SK-N-MC (cell line): Measurements from ENCODE around the gene MXRA7.

ENCODE experiments used
- DNase-seq: peaks from one replicate; pipeline ENCODE4 v3.0.0-alpha.2; 2011; ENCODE audit warnings: low read depth, low spot score
- H3K27ac ChIP-seq: fragments of 200-600 bp; sonication (generic); 2 replicates; pipeline ENCODE4 v1.5.1; 2016; ENCODE audit warnings: mixed run types
- H3K36me3 ChIP-seq: fragments of 200-600 bp; sonication (generic); 2 replicates; pipeline ENCODE4 v1.6.1; 2017; ENCODE audit warnings: antibody characterized with exemption, low read length, mixed read lengths; ENCODE audit not compliant: insufficient read depth
- H3K4me3 ChIP-seq: fragments of 200-600 bp; sonication (generic); 2 replicates; pipeline ENCODE4 v1.5.1; 2016
- H3K9ac ChIP-seq: fragments of 200-600 bp; sonication (generic); 2 replicates; pipeline ENCODE4 v1.8.0; 2017; ENCODE audit warnings: mixed run types, mixed read lengths; ENCODE audit not compliant: insufficient read length
- H3K9me3 ChIP-seq: fragments of 200-600 bp; sonication (generic); 2 replicates; pipeline ENCODE4 v1.6.1; 2017; ENCODE audit warnings: low read depth, mild to moderate bottlenecking, antibody characterized with exemption, low read length, moderate library complexity, mixed read lengths
- EZH2 ChIP-seq: fragments of 200-600 bp; sonication (generic); IDR thresholded peaks from one replicate; pipeline ENCODE4 v1.6.1; 2017; ENCODE audit warnings: antibody characterized with exemption
- FOXP2 ChIP-seq: optimal IDR thresholded peaks from 2 replicates; pipeline ENCODE3; 2011; ENCODE audit warnings: mild to moderate bottlenecking, moderate library complexity; ENCODE audit not compliant: insufficient read depth; ENCODE audit errors: extremely low read length, control extremely low read depth
- POLR2AphosphoS5 ChIP-seq: IDR thresholded peaks from 2 replicates; pipeline ENCODE4 v1.6.1; 2012; ENCODE audit warnings: mild to moderate bottlenecking, low read depth, low read length, borderline replicate concordance

Gene MXRA7

GRCh38 chr17:76685846-76686245, 24.9 kb downstream of the MXRA7 start:
- H3K27ac ChIP-seq: no peak overlapping the region
- no peaks in the 10 kb centered on the region for H3K9me3 ChIP-seq
- DNase-seq: no peak
- no peak for TF ChIP-seq EZH2
- TF ChIP-seq FOXP2: no peak
- TF ChIP-seq POLR2AphosphoS5: no peak
- no peak overlapping the region for H3K9ac ChIP-seq
- H3K4me3 ChIP-seq: no peak overlapping the region
- H3K36me3 ChIP-seq: no peaks in the 10 kb centered on the region

DNA sequence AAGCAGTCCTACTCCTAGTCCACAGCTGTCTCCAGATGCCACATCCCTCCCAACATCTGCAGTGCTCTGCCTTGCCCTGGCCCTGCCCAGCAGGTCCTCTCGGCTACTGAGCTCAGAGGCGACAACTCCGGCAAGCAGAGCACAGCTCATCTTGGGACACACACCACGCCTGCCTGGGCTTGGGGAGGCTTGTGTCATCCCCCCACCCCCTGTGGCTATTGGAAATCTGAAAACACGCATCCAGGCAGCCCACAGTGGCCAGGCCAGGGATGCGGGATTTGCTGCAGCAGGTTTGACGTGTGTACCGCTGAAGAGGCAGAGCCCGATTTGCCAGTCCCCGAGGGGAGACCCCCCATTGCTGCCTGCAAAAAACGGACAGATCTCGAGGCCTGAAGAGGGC, 25.4 kb downstream of the MXRA7 start:
- no peak overlapping the region for H3K4me3 ChIP-seq
- no peaks in the 10 kb centered on the region for H3K9me3 ChIP-seq
- no peaks in the 10 kb centered on the region for H3K36me3 ChIP-seq
- TF ChIP-seq EZH2 (no peak), FOXP2 (no peak), POLR2AphosphoS5 (no peak)
- no peak overlapping the region for H3K9ac ChIP-seq
- no peak overlapping the region for H3K27ac ChIP-seq
- DNase-seq: no peak

DNA sequence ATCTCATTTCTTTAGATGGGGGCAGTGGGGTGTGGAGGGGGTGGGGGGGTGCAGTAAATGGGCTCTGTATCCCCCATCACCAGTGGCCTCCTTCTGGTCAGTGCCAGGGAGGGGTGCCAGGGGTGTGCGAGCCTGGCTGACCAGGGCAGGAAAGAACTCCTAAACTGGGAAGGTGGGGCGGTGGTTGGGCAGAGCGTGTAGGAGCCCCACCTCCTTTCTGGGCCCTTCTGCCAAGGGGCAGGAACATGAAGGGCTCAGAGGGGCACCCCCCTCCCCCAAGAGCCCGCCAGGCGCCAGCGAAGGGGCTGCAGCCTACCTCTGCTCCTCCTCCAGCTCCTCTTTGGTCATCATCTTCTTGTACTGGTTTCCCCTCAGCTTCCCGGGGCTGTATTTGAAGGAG, 26.0 kb downstream of the MXRA7 start:
- Histone ChIP-seq H3K9ac (no peak overlapping the region), H3K9me3 (no peaks in the 10 kb centered on the region), H3K4me3 (no peak overlapping the region)

GRCh38 chr17:76683921-76684745, 26.6 kb downstream of the MXRA7 start:
- no peak for DNase-seq
- no peak overlapping the region for H3K9ac ChIP-seq
- no peaks in the 10 kb centered on the region for H3K36me3 ChIP-seq

More for the DNA sequence above, 26.0 kb downstream of the MXRA7 start:
- TF ChIP-seq FOXP2 (no peak), EZH2 (no peak), POLR2AphosphoS5 (no peak)
- no peak overlapping the region for H3K27ac ChIP-seq
- no peak for DNase-seq
- no peaks in the 10 kb centered on the region for H3K36me3 ChIP-seq

GRCh38 chr17:76683011-76683755, 27.6 kb downstream of the MXRA7 start:
- no peaks in the 10 kb centered on the region for H3K9me3 ChIP-seq
- no peak overlapping the region for H3K9ac ChIP-seq
- no peak for DNase-seq
- no peak overlapping the region for H3K27ac ChIP-seq
- H3K4me3 ChIP-seq: no peak overlapping the region
- TF ChIP-seq EZH2 (no peak), POLR2AphosphoS5 (no peak), FOXP2 (no peak)
- no peaks in the 10 kb centered on the region for H3K36me3 ChIP-seq

More at GRCh38 chr17:76683921-76684745, 26.6 kb downstream of the MXRA7 start:
- TF ChIP-seq POLR2AphosphoS5 (no peak), EZH2 (no peak), FOXP2 (no peak)
- Histone ChIP-seq H3K9me3 (no peaks in the 10 kb centered on the region), H3K27ac (no peak overlapping the region), H3K4me3 (no peak overlapping the region)

DNA sequence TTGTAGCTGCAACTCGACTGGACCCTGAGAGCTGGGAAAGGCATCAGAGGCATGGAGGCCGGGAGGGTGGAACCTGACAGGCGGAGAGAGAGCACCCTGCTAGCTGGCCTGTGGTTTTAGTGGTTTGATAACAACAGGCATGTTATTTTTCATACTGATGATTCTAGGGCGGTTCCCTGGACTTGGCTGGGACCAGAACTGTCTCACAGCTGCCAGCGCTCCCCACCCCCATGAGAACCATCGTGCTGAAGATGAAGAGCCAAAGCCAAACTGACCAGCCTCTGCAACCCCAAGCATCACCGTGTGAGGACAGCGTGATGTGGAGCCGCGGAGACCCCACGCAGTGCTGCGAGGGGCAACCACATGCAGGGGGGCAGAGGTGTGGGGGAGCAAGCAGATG, 28.5 kb downstream of the MXRA7 start:
- no peak for DNase-seq
- Histone ChIP-seq H3K27ac (no peak overlapping the region), H3K9me3 (no peaks in the 10 kb centered on the region), H3K36me3 (no peaks in the 10 kb centered on the region), H3K9ac (no peak overlapping the region), H3K4me3 (no peak overlapping the region)
- TF ChIP-seq EZH2 (no peak), POLR2AphosphoS5 (no peak), FOXP2 (no peak)

- Histone ChIP-seq H3K9ac (no peak overlapping the region), H3K36me3 (no peaks in the 10 kb centered on the region), H3K27ac (no peak overlapping the region), H3K4me3 (no peak overlapping the region), H3K9me3 (no peaks in the 10 kb centered on the region)
- no peak for TF ChIP-seq EZH2
- no peak for TF ChIP-seq POLR2AphosphoS5
- no peak for TF ChIP-seq FOXP2
- no peak for DNase-seq
Measured at GRCh38 chr17:76681222-76682137, 29.3 kb downstream of the MXRA7 start.
